ENCODE measurements around the gene GTF3C4. TPM values are rescaled to one million over a fixed set of nuclear protein-coding genes. Genes with fewer than 3 reads are reported as not detected.
A peak's percentile ranks its signal among the peaks of the same experiment; 100 is the strongest.

Gene GTF3C4
- total RNA-seq, 1 donor from 2014 or later = 12.5 TPM

DNA sequence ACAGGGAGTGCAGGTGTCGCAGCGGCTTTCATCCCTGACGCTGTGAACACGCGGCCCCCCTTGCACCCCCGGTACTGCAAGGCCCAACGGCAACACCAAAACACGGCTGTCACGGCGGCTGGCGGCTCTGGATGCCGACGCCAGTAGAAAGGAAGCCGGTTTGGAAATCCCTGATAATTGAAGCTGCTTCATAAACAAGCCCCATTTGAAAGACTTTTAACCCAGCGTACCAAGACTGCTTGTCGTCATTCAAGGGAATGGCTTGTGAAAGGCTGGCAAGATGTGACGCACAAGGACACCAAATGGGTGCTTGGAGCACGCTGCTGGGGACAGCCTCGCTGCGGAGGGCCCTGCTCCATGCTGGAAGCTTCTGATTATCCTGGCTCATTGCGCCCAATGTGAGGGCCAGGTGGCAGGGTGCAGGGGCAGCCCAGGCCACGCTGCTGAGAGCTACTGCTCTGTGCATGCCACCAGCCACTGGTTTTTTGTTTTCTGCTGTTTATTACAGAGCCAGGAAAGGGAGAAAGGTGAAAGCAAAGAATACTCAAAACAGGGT, 63.1 kb downstream of the GTF3C4 start:
- H3K9me3 ChIP-seq (ENCODE audit: control insufficient read depth in 3 of 3, low read length in 3 of 3) = no peaks in the 10 kb centered on the region
- H3K9ac ChIP-seq (ENCODE audit: low read depth in 1 of 3, low read length in 3 of 3) = no peak overlapping the region
- peak overlapping the region in 1 of 3 donors; percentile 22 for H3K4me3 ChIP-seq (ENCODE audit: low read length in 3 of 3)
- no peak overlapping the region for H3K27ac ChIP-seq (ENCODE audit: low read depth, low read length)
- peaks cover 4 to 23% (median 21%) of the 10 kb centered on the region in 3 donors for H3K27me3 ChIP-seq (ENCODE audit: control insufficient read depth in 3 of 3, insufficient read depth in 3 of 3, low read length in 3 of 3)
- H3K36me3 ChIP-seq (ENCODE audit: control insufficient read depth in 3 of 3, insufficient read depth in 3 of 3, low read length in 3 of 3) = no peaks in the 10 kb centered on the region
- peaks cover 0 to 4% (median 0%) of the 10 kb centered on the region in 3 donors for H3K4me1 ChIP-seq (ENCODE audit: control insufficient read depth in 3 of 3, insufficient read depth in 3 of 3, low read length in 3 of 3)

DNA sequence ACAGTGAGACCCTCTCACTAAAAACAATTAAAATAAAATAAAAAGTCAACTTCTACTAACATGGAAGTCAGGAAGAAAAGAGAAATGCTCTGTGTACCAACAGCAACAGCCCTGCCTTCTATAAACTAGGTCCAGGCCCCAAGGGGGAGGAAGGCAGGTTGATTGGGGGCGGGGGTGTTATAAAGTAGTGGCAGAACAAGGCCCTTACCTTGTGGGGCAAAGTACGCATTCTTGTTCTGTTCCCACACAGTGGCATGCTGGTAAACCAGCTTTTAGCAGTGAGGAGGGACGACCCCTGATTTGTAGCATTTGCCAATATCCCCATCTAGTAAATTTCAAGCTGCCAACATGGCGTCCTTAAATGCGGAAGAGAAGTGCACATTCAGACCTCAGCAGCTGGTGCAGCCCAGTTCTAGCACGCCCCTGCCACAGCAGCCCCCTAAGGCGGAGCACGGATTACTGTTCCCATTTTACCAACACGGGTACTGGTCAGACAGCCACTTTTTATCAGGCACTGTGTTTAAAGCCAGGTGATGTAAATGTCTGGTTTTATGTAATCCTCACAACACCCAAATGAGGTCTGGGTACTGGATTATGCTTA, 69.5 kb downstream of the GTF3C4 start:
- H3K4me3 ChIP-seq (ENCODE audit: low read length in 3 of 3) = no peak overlapping the region
- H3K36me3 ChIP-seq (ENCODE audit: control insufficient read depth in 3 of 3, insufficient read depth in 3 of 3, low read length in 3 of 3) = no peaks in the 10 kb centered on the region
- H3K27ac ChIP-seq (ENCODE audit: low read depth, low read length) = no peak overlapping the region
- H3K9me3 ChIP-seq (ENCODE audit: control insufficient read depth in 3 of 3, low read length in 3 of 3) = no peaks in the 10 kb centered on the region
- H3K4me1 ChIP-seq (ENCODE audit: control insufficient read depth in 3 of 3, insufficient read depth in 3 of 3, low read length in 3 of 3) = peaks cover 0 to under 1% (median 0%) of the 10 kb centered on the region in 3 donors
- H3K9ac ChIP-seq (ENCODE audit: low read depth in 1 of 3, low read length in 3 of 3) = no peak overlapping the region
- peaks cover 41 to 50% (median 49%) of the 10 kb centered on the region in 3 donors for H3K27me3 ChIP-seq (ENCODE audit: control insufficient read depth in 3 of 3, insufficient read depth in 3 of 3, low read length in 3 of 3)

DNA sequence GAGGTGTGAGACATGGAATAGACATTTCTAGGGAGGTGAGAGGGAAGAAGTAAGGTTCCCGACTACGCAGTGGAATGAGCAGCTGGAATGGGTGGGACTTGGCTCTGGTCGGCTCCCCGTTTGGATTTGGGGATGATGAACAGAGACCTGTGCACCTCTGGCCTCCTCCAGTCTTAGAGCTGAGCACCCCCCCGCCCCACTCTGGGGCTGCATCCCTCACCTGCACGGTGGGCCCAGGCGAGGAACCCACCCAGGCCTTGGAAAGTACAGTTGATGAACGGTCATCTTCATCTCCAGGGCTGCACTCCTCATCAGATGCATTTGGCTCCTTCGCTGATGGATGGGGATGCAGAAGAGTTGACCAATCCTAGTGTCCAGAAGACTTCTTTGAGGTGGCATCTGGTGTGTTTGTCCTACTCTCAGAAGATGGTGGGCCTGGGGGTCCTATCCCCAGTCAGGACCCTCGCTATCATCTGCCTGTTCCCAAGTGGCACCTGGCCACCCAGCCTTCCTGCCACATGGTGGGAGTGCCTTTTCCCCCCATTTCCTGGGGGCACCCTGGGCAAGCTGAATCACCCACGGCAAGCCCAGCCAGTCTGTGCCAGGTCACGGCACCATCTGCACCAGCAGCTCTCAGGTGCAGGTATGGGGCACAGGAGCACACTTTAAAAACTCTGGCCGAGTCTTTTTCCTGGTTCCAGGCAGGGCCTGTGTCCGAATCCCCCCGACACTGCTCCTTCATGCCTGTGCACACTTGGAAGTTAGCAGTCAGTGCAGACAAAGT, 70.5 kb downstream of the GTF3C4 start:
- Histone ChIP-seq H3K27ac (ENCODE audit: low read depth, low read length) (no peak overlapping the region), H3K36me3 (ENCODE audit: control insufficient read depth in 3 of 3, insufficient read depth in 3 of 3, low read length in 3 of 3) (no peaks in the 10 kb centered on the region), H3K9me3 (ENCODE audit: control insufficient read depth in 3 of 3, low read length in 3 of 3) (no peaks in the 10 kb centered on the region), H3K9ac (ENCODE audit: low read depth in 1 of 3, low read length in 3 of 3) (no peak overlapping the region), H3K27me3 (ENCODE audit: control insufficient read depth in 3 of 3, insufficient read depth in 3 of 3, low read length in 3 of 3) (peaks cover 50 to 59% (median 55%) of the 10 kb centered on the region in 3 donors), H3K4me1 (ENCODE audit: control insufficient read depth in 3 of 3, insufficient read depth in 3 of 3, low read length in 3 of 3) (peaks cover 0 to 6% (median 0%) of the 10 kb centered on the region in 3 donors), H3K4me3 (ENCODE audit: low read length in 3 of 3) (no peak overlapping the region)

DNA sequence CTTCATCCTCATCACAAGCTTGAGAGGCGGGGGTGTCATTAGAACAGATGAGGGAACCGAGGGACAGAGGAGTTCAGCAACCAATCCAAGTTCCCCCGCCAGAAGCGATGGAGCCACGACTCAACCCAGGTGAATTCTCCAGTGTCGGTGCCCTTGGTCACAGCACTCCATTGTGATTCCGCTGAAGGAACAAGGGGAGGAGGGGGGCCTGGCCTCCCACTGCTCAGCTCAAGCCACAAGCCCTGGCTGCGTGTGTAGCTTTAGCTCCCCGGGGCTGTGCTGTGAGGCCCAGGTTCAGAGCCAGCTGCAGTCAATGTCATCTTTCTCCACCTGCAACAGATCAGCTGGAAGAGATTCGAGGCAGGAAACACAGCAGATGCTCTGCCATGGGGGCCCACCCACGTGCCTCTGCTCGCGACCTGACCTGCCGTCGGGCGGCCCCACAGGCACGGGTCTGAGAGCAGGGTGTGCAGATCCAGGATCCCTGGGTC, 72.6 kb downstream of the GTF3C4 start:
- Histone ChIP-seq H3K27ac (ENCODE audit: low read depth, low read length) (no peak overlapping the region), H3K9ac (ENCODE audit: low read depth in 1 of 3, low read length in 3 of 3) (no peak overlapping the region), H3K4me3 (ENCODE audit: low read length in 3 of 3) (no peak overlapping the region), H3K4me1 (ENCODE audit: control insufficient read depth in 3 of 3, insufficient read depth in 3 of 3, low read length in 3 of 3) (peaks cover 0 to 6% (median 0%) of the 10 kb centered on the region in 3 donors), H3K36me3 (ENCODE audit: control insufficient read depth in 3 of 3, insufficient read depth in 3 of 3, low read length in 3 of 3) (no peaks in the 10 kb centered on the region), H3K27me3 (ENCODE audit: control insufficient read depth in 3 of 3, insufficient read depth in 3 of 3, low read length in 3 of 3) (peaks cover 58 to 63% (median 62%) of the 10 kb centered on the region in 3 donors), H3K9me3 (ENCODE audit: control insufficient read depth in 3 of 3, low read length in 3 of 3) (peaks cover 0 to 3% (median 0%) of the 10 kb centered on the region in 3 donors)

DNA sequence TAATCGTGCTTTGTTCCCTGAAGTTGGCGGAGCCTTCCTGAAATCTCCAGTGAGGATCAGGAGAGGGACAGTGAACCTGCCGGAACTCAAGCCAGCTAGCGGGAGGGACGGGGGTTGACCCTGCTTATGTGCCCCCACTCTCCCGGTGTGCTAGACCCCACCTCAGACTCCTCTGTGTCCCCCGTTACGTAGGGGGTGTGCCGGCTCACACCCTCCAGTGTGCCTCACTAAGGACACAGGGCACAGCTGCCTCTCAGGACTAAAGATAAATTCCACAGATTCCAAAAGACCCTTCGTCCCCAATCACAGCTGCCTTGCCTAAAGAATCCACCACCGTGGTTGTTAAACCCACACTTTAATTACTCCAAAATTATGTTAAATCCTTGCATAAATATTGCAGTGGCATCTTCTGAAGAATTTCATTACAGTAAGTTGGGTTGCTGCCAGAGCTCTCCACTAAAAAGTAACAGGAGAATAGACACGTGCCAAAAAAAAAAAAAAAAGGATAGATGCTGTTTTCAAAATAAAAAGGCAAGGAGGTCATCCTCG, 73.7 kb downstream of the GTF3C4 start:
- Histone ChIP-seq H3K4me3 (ENCODE audit: low read length in 3 of 3) (no peak overlapping the region), H3K9me3 (ENCODE audit: control insufficient read depth in 3 of 3, low read length in 3 of 3) (peaks cover 0 to 3% (median 0%) of the 10 kb centered on the region in 3 donors), H3K9ac (ENCODE audit: low read depth in 1 of 3, low read length in 3 of 3) (no peak overlapping the region), H3K27me3 (ENCODE audit: control insufficient read depth in 3 of 3, insufficient read depth in 3 of 3, low read length in 3 of 3) (peaks cover 62 to 64% (median 63%) of the 10 kb centered on the region in 3 donors), H3K4me1 (ENCODE audit: control insufficient read depth in 3 of 3, insufficient read depth in 3 of 3, low read length in 3 of 3) (peaks cover 0 to 6% (median 0%) of the 10 kb centered on the region in 3 donors), H3K36me3 (ENCODE audit: control insufficient read depth in 3 of 3, insufficient read depth in 3 of 3, low read length in 3 of 3) (no peaks in the 10 kb centered on the region), H3K27ac (ENCODE audit: low read depth, low read length) (no peak overlapping the region)

Other genes with a start within 250 kb of the GTF3C4 start
- gene BARHL1, start 87.9 kb upstream of the GTF3C4 start, total RNA-seq = not detected
- gene DDX31, start 481 bp upstream of the GTF3C4 start, total RNA-seq = 6.3 TPM
- gene AK8, start 207.8 kb downstream of the GTF3C4 start, total RNA-seq = 0.52 TPM
- 1.0 TPM for gene SPACA9, start 208.4 kb downstream of the GTF3C4 start, total RNA-seq

Data from skeletal muscle tissue (tissue), 4 donors.